CD4-positive, alpha-beta T cell treated with Interleukin-6 at 100 ng/mL for 8 hours (primary cell): ENCODE data around the gene RNF13.
"Not testable (repeated sequence)": the region's sequence is repeated elsewhere in the genome, so short reads cannot be mapped to it uniquely, and the experiment has no call there.

Source experiments
- DNase-seq: peaks from one replicate; pipeline ENCODE4 v3.0.0-alpha.2; 2020; ENCODE audit warnings: mixed read lengths, low spot score

Gene RNF13

GRCh38 chr3:149898771-149899170, 85.8 kb downstream of the RNF13 start:
- DNase-seq, result no peak

- no peak for DNase-seq
Measured at GRCh38 chr3:149900322-149900721, 87.3 kb downstream of the RNF13 start.

- DNase-seq, result no peak
Measured at GRCh38 chr3:149901770-149902169, 88.8 kb downstream of the RNF13 start.

- DNase-seq, result no peak
Measured at GRCh38 chr3:149902498-149903139, 89.6 kb downstream of the RNF13 start.

GRCh38 chr3:149906036-149906435, 93.0 kb downstream of the RNF13 start:
- no peak for DNase-seq

GRCh38 chr3:149908424-149908957, 95.5 kb downstream of the RNF13 start:
- no peak for DNase-seq

- no peak for DNase-seq
Measured at GRCh38 chr3:149909923-149910322, 96.9 kb downstream of the RNF13 start.

- DNase-seq, result no peak
Measured at GRCh38 chr3:149917124-149917667, 104.2 kb downstream of the RNF13 start.

- DNase-seq, result no peak
Measured at GRCh38 chr3:149919509-149919908, 106.5 kb downstream of the RNF13 start.

- no peak for DNase-seq
Measured at GRCh38 chr3:149920119-149920518, 107.1 kb downstream of the RNF13 start.

GRCh38 chr3:149933008-149933407, 120.0 kb downstream of the RNF13 start:
- DNase-seq, result no peak

- DNase-seq, result no peak
Measured at GRCh38 chr3:149933858-149934257, 120.8 kb downstream of the RNF13 start.

GRCh38 chr3:149934524-149934923, 121.5 kb downstream of the RNF13 start:
- no peak for DNase-seq

- peak; percentile 20 for DNase-seq
Measured at GRCh38 chr3:149936812-149937230, 123.8 kb downstream of the RNF13 start.

- not testable (repeated sequence) for DNase-seq
Measured at GRCh38 chr3:149938392-149939055, 125.5 kb downstream of the RNF13 start.

- no peak for DNase-seq
Measured at GRCh38 chr3:149941186-149941585, 128.2 kb downstream of the RNF13 start.

GRCh38 chr3:149941946-149942345, 128.9 kb downstream of the RNF13 start:
- DNase-seq, result no peak

GRCh38 chr3:149942409-149942808, 129.4 kb downstream of the RNF13 start:
- DNase-seq, result no peak

GRCh38 chr3:149943966-149944365, 131.0 kb downstream of the RNF13 start:
- not testable (repeated sequence) for DNase-seq

- DNase-seq, result no peak
Measured at GRCh38 chr3:149947231-149947630, 134.2 kb downstream of the RNF13 start.

- DNase-seq, result no peak
Measured at GRCh38 chr3:149949181-149949580, 136.2 kb downstream of the RNF13 start.

GRCh38 chr3:149954812-149955211, 141.8 kb downstream of the RNF13 start:
- no peak for DNase-seq

GRCh38 chr3:149955449-149955848, 142.4 kb downstream of the RNF13 start:
- DNase-seq, result no peak
